Measurements from ENCODE around the gene YJU2.
"Not testable (repeated sequence)": the region's sequence is repeated elsewhere in the genome, so short reads cannot be mapped to it uniquely, and the experiment has no call there.

- TF ChIP-seq TCF7 (IDR thresholded peaks at IDR 0.05; ENCODE audit: low read depth); ZFP41 (CRISPR knock-in tag; IDR thresholded peaks at IDR 0.05; ENCODE audit: borderline replicate concordance); ZBTB7A (CRISPR knock-in tag; IDR thresholded peaks at IDR 0.05); REPIN1 (CRISPR knock-in tag; IDR thresholded peaks at IDR 0.05; ENCODE audit: borderline replicate concordance, low read depth); SUZ12 (IDR thresholded peaks at IDR 0.05; ENCODE audit: low read depth, low read length); RXRA (CRISPR knock-in tag; IDR thresholded peaks at IDR 0.05); ATF1 (CRISPR knock-in tag; IDR thresholded peaks at IDR 0.05); MTA3 (CRISPR knock-in tag; IDR thresholded peaks at IDR 0.05): not testable (repeated sequence)
These were observed 16.6 kb upstream of the YJU2 start for GRCh38 chr19:4230237-4230636.
